Parathyroid adenoma (tissue), 2 donors: ENCODE measurements around the gene ERAP2.
A peak's percentile ranks its signal among the peaks of the same experiment; 100 is the strongest.

Experiments used
- H2AFZ ChIP-seq: fragments of 300-600 bp; sonication (generic); one replicate; pipeline ENCODE4 v1.7.0; 2017; ENCODE audit warnings: antibody characterized with exemption, mild to moderate bottlenecking
- H3K27ac ChIP-seq: fragments of 300-600 bp; sonication (generic); one replicate; pipeline ENCODE4 v1.7.0; 2017
- H3K27me3 ChIP-seq: fragments of 300-600 bp; sonication (generic); one replicate; pipeline ENCODE4 v1.7.0; 2017; ENCODE audit warnings: low read length; ENCODE audit not compliant: control insufficient read depth, insufficient read depth
- H3K36me3 ChIP-seq: fragments of 300-600 bp; sonication (generic); one replicate; pipeline ENCODE4 v1.7.0; 2017; ENCODE audit warnings: low read length; ENCODE audit not compliant: control insufficient read depth, insufficient read depth
- H3K4me1 ChIP-seq: fragments of 300-600 bp; sonication (generic); one replicate; pipeline ENCODE4 v1.7.0; 2017; ENCODE audit warnings: control low read depth
- H3K4me2 ChIP-seq: fragments of 300-600 bp; sonication (generic); one replicate; pipeline ENCODE4 v1.7.0; 2017; ENCODE audit warnings: low read length
- H3K4me3 ChIP-seq: fragments of 300-600 bp; sonication (generic); one replicate; pipeline ENCODE4 v1.7.0; 2017; ENCODE audit warnings: low read depth, low read length
- H3K79me2 ChIP-seq: fragments of 300-600 bp; sonication (generic); one replicate; pipeline ENCODE4 v1.7.0; 2017; ENCODE audit warnings: control low read depth
- H3K9ac ChIP-seq: fragments of 300-600 bp; sonication (generic); one replicate; pipeline ENCODE4 v1.7.0; 2017; ENCODE audit warnings: mild to moderate bottlenecking
- H3K9me3 ChIP-seq: fragments of 300-600 bp; sonication (generic); one replicate; pipeline ENCODE4 v1.7.0; 2017; ENCODE audit warnings: low read length; ENCODE audit not compliant: control insufficient read depth
- TF ChIP-seq, protein P1 (sequence below): fragments of 300-600 bp; sonication (generic); IDR thresholded peaks from one replicate; pipeline ENCODE4 v1.7.0; 2017; ENCODE audit warnings: antibody characterized with exemption, mild to moderate bottlenecking
- donor health status: primary hyperparathyroidism.

ERAP2 gene

DNA sequence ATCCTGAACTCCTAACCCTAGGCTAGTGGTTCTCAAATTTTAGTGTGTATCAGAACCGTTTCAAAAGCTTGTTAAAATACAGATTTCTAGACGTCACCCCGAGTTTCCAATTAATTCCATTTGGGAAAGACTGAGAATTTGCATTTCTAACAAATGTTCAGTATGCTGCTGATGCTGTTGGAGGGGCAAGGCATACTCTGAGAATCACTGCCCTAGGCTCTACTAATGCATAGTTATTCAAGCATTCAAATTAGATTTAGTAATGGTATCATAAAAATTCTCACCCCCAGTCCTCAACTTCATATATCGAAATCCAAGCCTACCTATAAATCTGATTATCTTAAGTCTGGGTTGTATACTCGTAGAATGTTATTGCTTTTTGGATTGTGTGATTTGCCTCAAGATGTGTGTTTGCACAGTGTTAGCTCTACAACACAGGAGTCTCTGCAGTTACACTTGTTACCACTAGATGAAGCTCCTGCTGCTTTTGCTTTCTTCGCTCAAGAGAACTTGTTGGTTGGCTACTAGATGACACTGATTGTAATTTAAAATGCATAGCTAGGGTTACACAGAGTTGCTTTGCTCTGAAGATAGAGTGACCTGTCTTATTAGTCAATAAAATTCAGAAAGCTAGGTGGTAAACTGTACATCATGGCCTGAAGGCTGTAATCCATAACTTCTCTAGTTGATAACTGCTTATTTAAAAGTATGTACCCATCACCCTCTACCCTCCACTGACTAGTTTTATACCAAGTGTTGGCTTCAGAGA, 7.5 kb upstream of the ERAP2 start:
- Histone ChIP-seq H3K79me2 (no peaks in the 10 kb centered on the region), H3K36me3 (no peaks in the 10 kb centered on the region), H3K4me1 (peaks cover 14% of the 10 kb centered on the region), H3K27ac (no peak overlapping the region), H3K4me3 (no peak overlapping the region), H2AFZ (peak overlapping the region; percentile 30), H3K9ac (no peak overlapping the region), H3K27me3 (no peaks in the 10 kb centered on the region), H3K9me3 (no peaks in the 10 kb centered on the region), H3K4me2 (no peak overlapping the region)
- TF ChIP-seq, protein P1, sequence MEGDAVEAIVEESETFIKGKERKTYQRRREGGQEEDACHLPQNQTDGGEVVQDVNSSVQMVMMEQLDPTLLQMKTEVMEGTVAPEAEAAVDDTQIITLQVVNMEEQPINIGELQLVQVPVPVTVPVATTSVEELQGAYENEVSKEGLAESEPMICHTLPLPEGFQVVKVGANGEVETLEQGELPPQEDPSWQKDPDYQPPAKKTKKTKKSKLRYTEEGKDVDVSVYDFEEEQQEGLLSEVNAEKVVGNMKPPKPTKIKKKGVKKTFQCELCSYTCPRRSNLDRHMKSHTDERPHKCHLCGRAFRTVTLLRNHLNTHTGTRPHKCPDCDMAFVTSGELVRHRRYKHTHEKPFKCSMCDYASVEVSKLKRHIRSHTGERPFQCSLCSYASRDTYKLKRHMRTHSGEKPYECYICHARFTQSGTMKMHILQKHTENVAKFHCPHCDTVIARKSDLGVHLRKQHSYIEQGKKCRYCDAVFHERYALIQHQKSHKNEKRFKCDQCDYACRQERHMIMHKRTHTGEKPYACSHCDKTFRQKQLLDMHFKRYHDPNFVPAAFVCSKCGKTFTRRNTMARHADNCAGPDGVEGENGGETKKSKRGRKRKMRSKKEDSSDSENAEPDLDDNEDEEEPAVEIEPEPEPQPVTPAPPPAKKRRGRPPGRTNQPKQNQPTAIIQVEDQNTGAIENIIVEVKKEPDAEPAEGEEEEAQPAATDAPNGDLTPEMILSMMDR: peak; percentile 99

DNA sequence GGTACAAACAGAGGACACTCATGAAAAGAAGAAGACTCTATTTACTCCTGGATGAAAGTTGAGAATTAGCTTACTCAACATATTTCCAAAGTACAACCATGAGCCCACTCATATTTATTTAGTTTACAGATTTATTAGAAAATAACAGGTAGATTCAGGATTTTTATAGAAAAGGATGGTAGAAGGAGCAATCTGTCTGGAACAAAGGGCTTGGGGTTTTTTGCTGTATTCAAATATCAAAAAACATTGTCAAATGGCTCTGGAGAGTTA, 7.0 kb upstream of the ERAP2 start:
- peaks cover 19% of the 10 kb centered on the region for H3K4me1 ChIP-seq
- H3K4me2 ChIP-seq: no peak overlapping the region
- no peaks in the 10 kb centered on the region for H3K9me3 ChIP-seq
- H3K36me3 ChIP-seq: no peaks in the 10 kb centered on the region
- H3K9ac ChIP-seq: no peak overlapping the region
- no peak overlapping the region for H3K4me3 ChIP-seq
- H3K27me3 ChIP-seq: no peaks in the 10 kb centered on the region
- no peaks in the 10 kb centered on the region for H3K79me2 ChIP-seq
- peak overlapping the region; percentile 30 for H2AFZ ChIP-seq
- no peak overlapping the region for H3K27ac ChIP-seq
- TF ChIP-seq, protein P1: no peak

DNA sequence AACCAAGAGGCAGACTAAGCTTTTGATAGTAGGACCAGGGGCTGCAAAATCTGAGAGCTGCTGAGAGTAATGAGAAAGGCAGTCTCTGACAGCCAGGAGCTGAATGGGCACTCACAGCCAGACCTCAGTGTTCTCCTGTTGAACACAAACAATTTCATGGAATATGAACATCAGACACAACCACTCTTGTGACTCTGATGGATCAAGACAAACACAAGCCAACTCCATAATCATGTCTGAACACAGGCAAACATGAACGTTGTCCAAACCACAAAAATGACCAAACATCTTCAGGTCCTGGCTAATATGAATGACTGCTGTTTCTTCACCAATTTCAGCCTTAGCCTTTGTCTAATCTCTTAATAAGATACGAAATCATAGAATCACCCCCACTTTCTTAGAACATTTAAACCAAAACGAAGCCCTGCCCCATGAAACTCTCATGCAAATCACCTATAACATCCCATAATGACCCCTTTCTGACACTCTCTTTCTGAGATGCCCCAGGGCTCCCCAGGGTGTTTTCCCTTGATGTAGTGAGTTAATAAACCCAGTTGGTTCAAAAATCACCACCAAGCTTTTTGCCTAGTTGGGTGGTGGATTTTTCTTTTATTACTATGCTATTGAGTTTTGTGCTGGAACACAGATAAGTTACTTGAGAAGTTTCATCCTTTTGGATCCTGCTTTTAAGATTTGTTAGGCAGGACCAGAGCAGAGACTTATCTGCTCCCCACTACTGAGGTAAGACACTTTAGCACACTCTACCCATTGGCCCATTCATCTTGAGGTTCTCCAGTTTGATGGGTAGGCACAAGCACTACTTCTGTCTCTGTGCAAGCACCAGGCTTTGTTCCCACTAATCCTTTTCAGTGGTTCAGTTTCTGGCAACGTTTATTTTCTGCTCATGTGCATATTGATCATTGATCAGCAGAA, 5.9 kb upstream of the ERAP2 start:
- no peaks in the 10 kb centered on the region for H3K9me3 ChIP-seq
- H2AFZ ChIP-seq: peak overlapping the region; percentile 19
- no peak overlapping the region for H3K4me2 ChIP-seq
- no peak overlapping the region for H3K4me3 ChIP-seq
- H3K79me2 ChIP-seq: no peaks in the 10 kb centered on the region
- no peaks in the 10 kb centered on the region for H3K36me3 ChIP-seq
- TF ChIP-seq, protein P1: no peak
- no peak overlapping the region for H3K27ac ChIP-seq
- H3K27me3 ChIP-seq: no peaks in the 10 kb centered on the region
- no peak overlapping the region for H3K9ac ChIP-seq
- H3K4me1 ChIP-seq: peaks cover 21% of the 10 kb centered on the region

DNA sequence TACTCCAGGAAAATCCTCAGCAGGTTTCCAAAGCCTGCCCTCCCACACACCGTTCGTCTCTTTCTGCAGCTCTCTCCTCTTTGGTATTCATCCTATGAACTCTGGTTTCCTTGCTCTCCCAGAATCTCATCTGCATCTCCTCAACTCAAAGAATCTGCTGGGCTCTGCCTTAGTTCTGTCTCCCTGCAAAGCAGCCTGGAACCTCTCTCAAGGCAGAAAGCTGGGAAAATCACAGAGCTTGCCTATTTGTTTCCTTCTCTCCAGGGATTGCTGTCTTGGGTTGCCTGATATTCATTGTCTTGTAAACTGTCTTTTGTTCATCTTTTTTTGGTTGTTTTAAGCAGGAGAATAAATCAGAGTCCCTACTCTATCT, 5.3 kb upstream of the ERAP2 start:
- TF ChIP-seq, protein P1: no peak
- Histone ChIP-seq H3K4me3 (no peak overlapping the region), H3K9me3 (no peaks in the 10 kb centered on the region), H2AFZ (peak overlapping the region; percentile 19), H3K4me1 (peaks cover 26% of the 10 kb centered on the region), H3K27me3 (no peaks in the 10 kb centered on the region), H3K79me2 (no peaks in the 10 kb centered on the region), H3K27ac (no peak overlapping the region), H3K36me3 (no peaks in the 10 kb centered on the region), H3K4me2 (no peak overlapping the region), H3K9ac (no peak overlapping the region)
